Neural cell (in vitro differentiated cells): ENCODE results near the gene BRIX1.

Source experiments
- CTCF ChIP-seq: fragments of 450-650 bp; IDR thresholded peaks from 2 replicates; pipeline ENCODE4 v1.5.1; 2014; ENCODE audit warnings: antibody characterized with exemption, mild to moderate bottlenecking, moderate library complexity; ENCODE audit not compliant: poor library complexity, severe bottlenecking
- EP300 ChIP-seq: fragments of 450-650 bp; conservative IDR thresholded peaks from 2 replicates; pipeline ENCODE4 v1.6.1; 2014; ENCODE audit warnings: antibody characterized with exemption, mild to moderate bottlenecking, moderate library complexity; ENCODE audit not compliant: poor library complexity, severe bottlenecking
- EZH2 ChIP-seq: fragments of 200-600, 300-800 bp; shearing (Covaris generic), sonication (generic); IDR thresholded peaks from 2 replicates; pipeline ENCODE4 v1.6.1; 2014; ENCODE audit warnings: antibody characterized with exemption, low read length, borderline replicate concordance, mild to moderate bottlenecking; ENCODE audit not compliant: insufficient read depth, poor library complexity, severe bottlenecking
- MXI1 ChIP-seq: fragments of 450-650 bp; conservative IDR thresholded peaks from 2 replicates; pipeline ENCODE4 v1.6.1; 2014; ENCODE audit warnings: antibody characterized with exemption, mild to moderate bottlenecking; ENCODE audit not compliant: poor library complexity, severe bottlenecking
- POLR2AphosphoS5 ChIP-seq: IDR thresholded peaks from 2 replicates; pipeline ENCODE4 v1.6.1; 2012
- RAD21 ChIP-seq: fragments of 450-650 bp; conservative IDR thresholded peaks from 2 replicates; pipeline ENCODE4 v1.6.1; 2014; ENCODE audit warnings: antibody characterized with exemption, mild to moderate bottlenecking, moderate library complexity
- REST ChIP-seq: IDR thresholded peaks from 2 replicates; pipeline ENCODE4 v1.6.1; 2012; ENCODE audit warnings: borderline replicate concordance
- SMC3 ChIP-seq: fragments of 450-650 bp; conservative IDR thresholded peaks from 2 replicates; pipeline ENCODE4 v1.6.1; 2014; ENCODE audit warnings: antibody characterized with exemption, mild to moderate bottlenecking, moderate library complexity; ENCODE audit not compliant: poor library complexity
- TAF1 ChIP-seq: IDR thresholded peaks from 2 replicates; pipeline ENCODE4 v1.6.1; 2012; ENCODE audit warnings: low read depth

GRCh38 chr5:34941936-34942335 is 26.4 kb downstream of the BRIX1 start:
- TF ChIP-seq CTCF (no peak), RAD21 (no peak), MXI1 (no peak), POLR2AphosphoS5 (no peak), EP300 (no peak), EZH2 (no peak), SMC3 (no peak), REST (no peak), TAF1 (no peak)
